Right cardiac atrium (tissue), 5 donors: ENCODE results near the gene C1orf115. TPM values are rescaled to one million over a fixed set of nuclear protein-coding genes. Genes with fewer than 3 reads are reported as not detected.
"Not testable (repeated sequence)": the region's sequence is repeated elsewhere in the genome, so short reads cannot be mapped to it uniquely, and the experiment has no call there.

ENCODE experiments used
- ATAC-seq, 2 donors: fragments of 200-7000 bp; cut with Tn5 transposase; one replicate each; pipeline versions ENCODE4 v1.8.0 to v1.9.1; 2020; ENCODE audit warnings: moderate library complexity in 2 of 2, mild to moderate bottlenecking in 1 of 2
- DNase-seq, 3 donors: peaks; one replicate each; pipeline ENCODE4 v3.0.0-alpha.2; 2020
- H3K27ac ChIP-seq: one replicate; pipeline ENCODE4 v1.5.1; 2013; ENCODE audit warnings: mild to moderate bottlenecking, low read length, control low read depth, moderate library complexity
- H3K27me3 ChIP-seq: one replicate; pipeline ENCODE4 v1.6.1; 2013; ENCODE audit not compliant: control insufficient read depth, insufficient read depth
- H3K4me1 ChIP-seq: one replicate; pipeline ENCODE4 v1.6.1; 2013; ENCODE audit warnings: low read length; ENCODE audit not compliant: control insufficient read depth, insufficient read depth
- H3K4me3 ChIP-seq: one replicate; pipeline ENCODE4 v1.5.1; 2013; ENCODE audit warnings: low read length, control low read depth
- H3K9me3 ChIP-seq: one replicate; pipeline ENCODE4 v1.6.1; 2013; ENCODE audit warnings: low read length; ENCODE audit not compliant: control insufficient read depth
- whole genome bisulfite sequencing: extraction: QIAGEN DNeasy Blood & Tissue Kit; methylation state at CpG from one replicate; pipeline ENCODE4 v1.1.7; 2013; 5-methylcytosine and 5-hydroxymethylcytosine counted together
- intact Hi-C, 4 donors: fragments of 100-400 bp; cut with DNase I; formaldehyde crosslinking; loops; one replicate each; pipeline versions ENCODE4 v1.11.0 to v1.14.0; 2022 to 2023
- polyA plus RNA-seq: library from polyadenylated mRNA; stranded (reverse); fragments of 200-250 nt; gene quantifications from one replicate; pipeline ENCODE4 v1.2.3, GENCODE V29; 2013
- total RNA-seq, 4 donors: library from RNA; stranded (reverse); fragmentation: NEBNext Ultra II Directional; extraction: Animal tissue kit (Norgen Biotek cat#: 25700); gene quantifications; one replicate each; pipeline ENCODE4 v1.2.1, GENCODE V29; 2021
- donor health status: healthy with polysubstance abuse.
- donor health status: DM: no; HTN: yes; CAD: no.
- donor health status: DM: no; HTN: no; CAD: no.
- donor health status: DM: no; HTN: yes; CAD: no; lungs with severe emphysema.
- donor health status: DM: yes; HTN: yes; CAD: no.

The C1orf115 gene
- total and polyA plus RNA-seq, 5 donors = 10.3 to 16.1 (median 13.3) TPM

GRCh38 chr1:220705782-220706181, 15.6 kb downstream of the C1orf115 start:
- intact Hi-C loops = no loop called here
- no peak overlapping the region for H3K27ac ChIP-seq
- no peak overlapping the region for H3K4me3 ChIP-seq
- ATAC-seq (no peak), DNase-seq (no peak)
- 54% methylated on average over 7 of the region's 7 CpGs for WGBS
- H3K27me3 ChIP-seq = no peaks in the 10 kb centered on the region
- H3K4me1 ChIP-seq = peaks cover 11% of the 10 kb centered on the region
- H3K9me3 ChIP-seq = no peaks in the 10 kb centered on the region

GRCh38 chr1:220706480-220706879, 16.3 kb downstream of the C1orf115 start:
- Histone ChIP-seq H3K9me3 (no peaks in the 10 kb centered on the region), H3K27me3 (no peaks in the 10 kb centered on the region), H3K4me1 (peaks cover 11% of the 10 kb centered on the region), H3K27ac (no peak overlapping the region), H3K4me3 (no peak overlapping the region)
- DNase-seq (no peak), ATAC-seq (peak in 1 of 2 donors; percentile 51)
- intact Hi-C loops = no loop called here
- 66% methylated on average over 9 of the region's 9 CpGs for WGBS

DNA sequence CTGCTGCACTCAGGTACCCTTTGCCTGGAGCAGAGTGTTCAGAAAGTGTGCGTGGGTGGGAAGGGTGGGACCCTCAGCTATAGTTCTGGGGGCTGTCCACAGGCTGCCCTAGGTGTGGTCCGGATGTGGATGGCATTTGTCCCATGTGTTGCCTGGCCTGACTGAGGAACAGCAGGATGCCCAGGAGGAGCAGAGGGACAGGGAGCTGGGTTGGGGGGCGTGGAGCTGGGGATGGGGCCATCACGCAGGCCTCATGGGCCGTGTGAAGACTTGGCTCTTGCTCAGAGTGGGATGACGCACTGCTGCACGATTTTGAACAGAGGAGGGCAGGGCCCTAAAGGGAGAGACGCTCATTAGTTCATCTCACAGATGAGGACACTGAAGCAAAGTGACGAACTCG, 17.0 kb downstream of the C1orf115 start:
- H3K9me3 ChIP-seq = no peaks in the 10 kb centered on the region
- H3K27me3 ChIP-seq = no peaks in the 10 kb centered on the region
- ATAC-seq (no peak), DNase-seq (no peak)
- H3K27ac ChIP-seq = no peak overlapping the region
- WGBS = 87% methylated on average over 10 of the region's 10 CpGs
- intact Hi-C loops = no loop called here
- peaks cover 11% of the 10 kb centered on the region for H3K4me1 ChIP-seq
- no peak overlapping the region for H3K4me3 ChIP-seq

DNA sequence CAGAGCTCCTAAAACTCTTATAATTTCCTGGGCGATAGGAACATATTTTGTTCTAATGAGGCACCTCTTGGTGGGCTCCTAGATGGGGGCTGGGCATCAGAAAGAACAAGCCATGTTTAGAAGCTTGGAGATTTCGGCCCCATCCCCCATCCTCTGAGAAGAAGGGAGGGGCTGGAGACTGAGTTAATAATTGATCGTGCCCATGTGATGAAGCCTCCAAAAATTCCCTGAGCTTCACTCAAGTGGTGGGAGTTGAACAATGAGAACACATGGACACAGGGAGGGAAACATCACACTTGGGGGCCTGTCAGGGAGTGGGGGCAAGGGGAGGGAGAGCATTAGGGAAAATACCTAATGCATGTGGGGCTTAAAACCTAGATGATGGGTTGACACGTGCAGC, 18.1 kb downstream of the C1orf115 start:
- intact Hi-C loops = no loop called here
- Histone ChIP-seq H3K27ac (no peak overlapping the region), H3K27me3 (no peaks in the 10 kb centered on the region), H3K9me3 (no peaks in the 10 kb centered on the region), H3K4me3 (no peak overlapping the region), H3K4me1 (peaks cover 7% of the 10 kb centered on the region)
- WGBS = 94% methylated on average over 4 of the region's 4 CpGs
- ATAC-seq = no peak
- no peak for DNase-seq

GRCh38 chr1:220708936-220709801, 19.0 kb downstream of the C1orf115 start:
- H3K9me3 ChIP-seq = no peaks in the 10 kb centered on the region
- H3K27ac ChIP-seq = no peak overlapping the region
- no peaks in the 10 kb centered on the region for H3K27me3 ChIP-seq
- WGBS = 69% methylated on average over 9 of the region's 9 CpGs
- H3K4me1 ChIP-seq = peaks cover 7% of the 10 kb centered on the region
- H3K4me3 ChIP-seq = no peak overlapping the region
- intact Hi-C loops = no loop called here
- DNase-seq = no peak
- peak in 1 of 2 donors; percentile 38 for ATAC-seq

DNA sequence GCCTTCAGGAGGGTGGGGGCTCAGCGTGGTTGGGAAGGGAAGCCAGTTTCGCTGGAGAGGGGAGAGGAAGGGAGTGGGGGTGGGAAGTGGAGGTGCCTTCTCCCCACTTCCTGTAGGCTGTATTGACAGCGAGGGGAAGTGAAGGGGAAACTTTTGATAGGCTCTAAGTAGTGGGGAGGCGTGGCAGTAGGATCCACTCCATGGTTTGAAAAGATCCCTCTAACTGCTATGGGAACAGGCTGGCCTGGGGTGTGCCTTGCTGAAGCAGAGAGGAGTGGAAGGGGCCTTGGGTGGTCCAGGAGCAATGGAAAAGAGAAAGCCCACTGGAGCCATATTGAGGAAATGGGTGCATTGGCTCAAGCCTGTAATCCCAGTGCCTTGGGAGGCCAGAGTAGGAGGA, 20.2 kb downstream of the C1orf115 start:
- Histone ChIP-seq H3K27ac (no peak overlapping the region), H3K4me3 (no peak overlapping the region), H3K9me3 (no peaks in the 10 kb centered on the region), H3K27me3 (no peaks in the 10 kb centered on the region), H3K4me1 (peaks cover 7% of the 10 kb centered on the region)
- ATAC-seq = peak in 1 of 2 donors; percentile 22
- intact Hi-C loops = no loop called here
- no peak for DNase-seq
- WGBS = 59% methylated on average over 4 of the region's 4 CpGs

DNA sequence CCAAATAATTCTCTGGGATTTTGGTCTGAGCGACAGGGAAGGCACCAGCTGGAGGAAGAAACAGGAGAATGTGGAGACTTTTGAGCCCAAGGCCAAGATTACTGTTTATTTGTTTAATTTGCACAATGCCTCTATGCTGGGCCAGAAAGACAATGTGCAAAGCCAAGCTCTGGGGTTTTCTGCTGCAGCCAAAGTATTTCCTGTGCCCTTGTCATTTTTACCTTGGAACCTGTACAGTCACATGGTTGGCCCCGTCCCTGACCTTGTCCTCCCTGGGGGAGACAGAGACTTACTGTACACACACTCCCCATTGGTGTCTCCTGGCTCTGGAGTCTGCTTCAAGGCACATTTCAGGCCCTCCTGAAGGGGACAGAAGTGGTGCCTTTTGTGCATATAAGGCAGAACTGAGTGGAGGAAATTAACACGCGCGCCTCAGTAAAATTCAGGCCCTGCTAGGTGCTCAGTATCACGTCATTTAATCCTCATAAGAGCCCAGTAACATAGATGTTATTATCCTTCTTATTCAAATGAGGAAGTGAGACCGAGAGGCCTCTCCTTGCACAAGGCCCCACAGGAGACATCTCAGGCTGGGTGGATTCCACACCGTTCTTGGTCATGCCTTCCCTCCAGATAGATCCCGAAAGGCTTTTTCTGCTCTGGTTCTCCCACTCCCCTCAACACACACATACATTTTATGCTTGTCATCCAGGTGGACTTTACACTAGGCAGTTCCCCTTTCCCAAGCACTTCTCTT, 21.1 kb downstream of the C1orf115 start:
- intact Hi-C loops = no loop called here
- 68% methylated on average over 9 of the region's 9 CpGs for WGBS
- Histone ChIP-seq H3K9me3 (no peaks in the 10 kb centered on the region), H3K4me1 (peaks cover 2% of the 10 kb centered on the region), H3K27me3 (no peaks in the 10 kb centered on the region), H3K4me3 (no peak overlapping the region), H3K27ac (no peak overlapping the region)
- DNase-seq = no peak
- ATAC-seq = peak in 1 of 2 donors; percentile 64

DNA sequence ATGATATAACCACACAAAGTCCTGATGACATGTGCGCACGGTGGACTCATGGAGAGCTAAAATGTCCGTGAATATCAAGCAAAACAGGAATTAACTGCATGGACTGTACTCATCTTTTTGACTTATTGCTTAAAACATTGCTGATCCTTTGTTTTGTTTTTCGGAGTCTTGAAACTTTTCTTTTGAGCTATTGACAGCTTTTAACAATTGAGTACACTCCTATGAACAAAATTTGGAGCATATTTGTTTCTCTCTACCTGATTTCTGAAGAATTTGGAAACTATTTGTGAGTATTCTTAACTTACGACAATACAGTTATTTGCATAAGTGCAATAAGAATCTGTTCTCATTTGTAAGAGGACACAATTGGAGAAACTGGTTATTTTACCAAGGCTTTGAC, 25.8 kb downstream of the C1orf115 start:
- H3K4me1 ChIP-seq, H3K4me3 ChIP-seq, intact Hi-C loops, ATAC-seq, H3K27me3 ChIP-seq, H3K9me3 ChIP-seq, H3K27ac ChIP-seq, DNase-seq: not testable (repeated sequence)
- 97% methylated on average over 5 of the region's 5 CpGs for WGBS

- Histone ChIP-seq H3K27ac (no peak overlapping the region), H3K4me3 (no peak overlapping the region), H3K4me1 (no peaks in the 10 kb centered on the region), H3K9me3 (no peaks in the 10 kb centered on the region), H3K27me3 (no peaks in the 10 kb centered on the region)
- intact Hi-C loops = no loop called here
- DNase-seq = no peak
- no peak for ATAC-seq
- 85% methylated on average over 20 of the region's 20 CpGs for WGBS
Measured at GRCh38 chr1:220717800-220718640, 27.9 kb downstream of the C1orf115 start.

GRCh38 chr1:220721266-220721665, 31.1 kb downstream of the C1orf115 start:
- H3K4me1 ChIP-seq, intact Hi-C loops: not testable (repeated sequence)

More at GRCh38 chr1:220721266-220721665, 31.1 kb downstream of the C1orf115 start:
- not testable (repeated sequence) for DNase-seq, H3K27ac ChIP-seq, H3K27me3 ChIP-seq, ATAC-seq, H3K4me3 ChIP-seq, H3K9me3 ChIP-seq
- 53% methylated on average over 7 of the region's 7 CpGs for WGBS
